HG03432 (cell line): ENCODE measurements around the gene ZNF655.
A peak's percentile ranks its signal among the peaks of the same experiment; 100 is the strongest.

Experiments used
- ATAC-seq: cut with Tn5 transposase; IDR thresholded peaks from one replicate; pipeline ENCODE4 v1.9.1; 2021; ENCODE audit warnings: mild to moderate bottlenecking, moderate library complexity; ENCODE audit not compliant: unreplicated experiment

ZNF655 gene

DNA sequence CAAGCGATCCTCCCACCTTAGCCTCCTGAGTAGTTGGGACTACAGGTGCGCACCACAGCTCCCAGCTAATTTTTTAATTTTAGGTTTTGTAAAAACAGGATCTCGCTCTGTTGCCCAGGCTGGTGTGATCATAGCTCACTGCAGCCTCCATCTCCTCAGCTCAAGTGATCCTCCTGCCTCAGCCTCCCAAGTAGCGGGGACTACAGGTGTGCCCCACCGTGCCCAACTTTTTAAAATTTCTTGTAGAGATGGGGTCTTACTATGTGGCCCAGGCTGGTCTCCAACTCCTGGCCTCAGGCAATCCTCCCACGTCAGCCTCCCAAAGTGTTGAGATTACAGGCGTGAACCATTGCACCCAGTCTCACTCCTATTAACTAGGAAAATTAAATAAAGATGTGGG, 47.1 kb downstream of the ZNF655 start:
- no peak for ATAC-seq

GRCh38 chr7:99606531-99606930, 48.1 kb downstream of the ZNF655 start:
- ATAC-seq: no peak

DNA sequence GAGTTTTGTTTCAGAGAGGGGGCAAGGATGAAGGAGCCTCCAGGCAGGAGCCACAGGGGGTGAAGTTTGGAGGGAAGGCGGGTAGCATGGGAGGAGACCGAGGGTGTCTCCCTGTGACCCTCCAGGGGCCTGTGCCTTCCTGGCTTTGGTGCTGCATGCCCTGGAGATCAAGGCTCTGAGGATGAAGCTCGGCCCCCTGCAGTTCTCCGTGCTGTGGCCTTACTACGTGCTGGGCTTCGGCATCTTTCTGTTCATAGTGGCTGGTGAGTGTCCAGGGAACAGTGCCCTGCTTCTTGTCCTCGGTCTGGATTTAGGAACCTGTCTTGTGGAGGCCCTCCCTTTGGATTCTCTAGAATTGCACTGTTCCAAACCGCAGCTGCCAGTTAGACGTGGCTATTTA, 49.1 kb downstream of the ZNF655 start:
- no peak for ATAC-seq

DNA sequence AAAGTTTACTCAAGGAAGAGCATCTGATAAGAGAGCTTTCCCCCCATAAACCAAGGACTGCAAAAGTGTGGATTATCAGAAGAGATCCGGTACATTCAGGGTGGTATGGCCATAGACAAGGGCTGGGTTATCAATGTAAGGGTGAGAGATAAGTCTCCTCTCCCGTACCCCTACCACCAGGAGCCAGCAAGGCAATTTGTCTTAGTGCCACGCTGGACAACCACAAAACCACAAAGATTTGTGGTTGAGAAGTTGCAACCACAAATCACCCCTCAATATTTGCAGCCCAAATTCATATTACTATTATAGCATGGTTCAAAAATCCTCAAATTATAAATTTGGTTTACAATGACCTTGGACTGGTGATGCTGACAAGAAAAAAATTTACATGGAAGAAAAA, 56.1 kb downstream of the ZNF655 start:
- ATAC-seq: no peak

- no peak for ATAC-seq
These were observed 57.5 kb downstream of the ZNF655 start for GRCh38 chr7:99615989-99616358.

GRCh38 chr7:99616359-99617191, 58.1 kb downstream of the ZNF655 start, which contains the start of gene ZSCAN25:
Gene ZSCAN25, plus strand, starts transcription at chr7:99616946. Its CDS starts 2,661 bp downstream, at chr7:99619607.
- ATAC-seq: peak; percentile 95

- no peak for ATAC-seq
These were observed 58.8 kb downstream of the ZNF655 start for GRCh38 chr7:99617192-99617781.

DNA sequence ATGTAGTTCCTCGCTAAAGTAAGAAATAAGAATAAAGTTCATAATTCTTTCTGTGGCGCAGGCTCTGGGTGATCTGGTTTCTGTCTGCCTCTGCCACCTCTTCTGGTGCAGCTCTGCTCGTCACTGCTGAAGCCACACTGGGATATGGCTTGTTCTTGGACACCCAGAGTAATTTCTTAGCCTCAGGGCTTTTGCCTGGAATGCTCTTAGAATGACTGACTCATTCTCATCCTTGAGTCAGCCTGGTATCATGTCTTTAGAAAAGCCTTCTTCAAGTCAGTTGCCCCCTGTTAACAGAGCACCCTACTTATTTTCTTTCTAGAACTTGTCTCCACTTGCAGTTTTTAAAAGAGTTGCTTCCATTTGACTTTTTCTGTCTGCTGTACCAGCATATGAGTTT, 60.3 kb downstream of the ZNF655 start:
- ATAC-seq: no peak

GRCh38 chr7:99619571-99620130, 61.2 kb downstream of the ZNF655 start:
- no peak for ATAC-seq

DNA sequence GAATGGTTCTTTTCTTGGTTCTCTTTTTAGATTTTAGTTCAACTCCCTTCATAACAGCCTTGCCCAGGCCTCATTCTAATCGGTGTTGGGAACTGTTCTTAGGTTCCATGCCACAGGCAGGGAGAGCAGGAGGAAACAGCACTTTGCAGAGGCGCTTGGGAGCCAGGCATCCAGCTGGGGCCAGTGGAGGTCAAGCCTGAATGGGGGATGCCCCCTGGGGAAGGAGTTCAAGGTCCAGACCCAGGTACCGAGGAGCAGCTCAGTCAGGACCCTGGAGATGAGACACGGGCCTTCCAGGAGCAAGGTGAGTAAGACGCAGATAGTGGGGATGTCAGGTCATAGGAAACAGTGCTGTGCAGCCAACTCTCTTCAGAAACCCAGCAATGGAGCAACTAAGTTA, 62.8 kb downstream of the ZNF655 start:
- ATAC-seq: no peak

- no peak for ATAC-seq
These were observed 64.2 kb downstream of the ZNF655 start for GRCh38 chr7:99622596-99622995.

DNA sequence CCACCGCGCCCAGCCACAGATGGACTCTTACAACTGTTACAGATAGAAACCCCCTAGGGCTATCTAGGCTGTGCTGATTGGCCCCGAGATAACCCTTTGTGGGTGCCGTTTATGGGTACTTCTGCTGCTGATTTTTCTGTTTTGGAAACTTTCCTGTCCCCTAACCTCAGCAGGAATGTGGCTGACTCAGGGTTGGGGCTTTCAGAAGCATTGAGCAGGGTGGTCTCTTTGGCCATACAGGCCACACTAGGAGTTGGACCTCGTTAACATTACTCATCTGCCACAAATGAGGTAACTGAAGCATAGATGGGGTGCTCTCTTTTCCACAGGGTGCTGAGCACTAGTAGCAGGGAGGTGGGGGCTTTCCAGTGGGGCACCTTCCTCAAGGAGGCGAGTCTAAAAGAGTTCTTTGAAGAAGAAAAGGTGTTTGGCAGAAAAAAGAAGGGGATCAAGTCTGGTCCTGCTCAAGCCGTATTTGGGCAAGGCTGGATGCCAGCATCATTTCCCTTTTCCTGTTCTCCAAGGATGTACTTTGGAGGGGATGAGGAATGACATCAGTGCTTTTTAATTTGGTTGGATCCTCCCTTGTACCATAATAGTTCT, 64.8 kb downstream of the ZNF655 start:
- no peak for ATAC-seq

DNA sequence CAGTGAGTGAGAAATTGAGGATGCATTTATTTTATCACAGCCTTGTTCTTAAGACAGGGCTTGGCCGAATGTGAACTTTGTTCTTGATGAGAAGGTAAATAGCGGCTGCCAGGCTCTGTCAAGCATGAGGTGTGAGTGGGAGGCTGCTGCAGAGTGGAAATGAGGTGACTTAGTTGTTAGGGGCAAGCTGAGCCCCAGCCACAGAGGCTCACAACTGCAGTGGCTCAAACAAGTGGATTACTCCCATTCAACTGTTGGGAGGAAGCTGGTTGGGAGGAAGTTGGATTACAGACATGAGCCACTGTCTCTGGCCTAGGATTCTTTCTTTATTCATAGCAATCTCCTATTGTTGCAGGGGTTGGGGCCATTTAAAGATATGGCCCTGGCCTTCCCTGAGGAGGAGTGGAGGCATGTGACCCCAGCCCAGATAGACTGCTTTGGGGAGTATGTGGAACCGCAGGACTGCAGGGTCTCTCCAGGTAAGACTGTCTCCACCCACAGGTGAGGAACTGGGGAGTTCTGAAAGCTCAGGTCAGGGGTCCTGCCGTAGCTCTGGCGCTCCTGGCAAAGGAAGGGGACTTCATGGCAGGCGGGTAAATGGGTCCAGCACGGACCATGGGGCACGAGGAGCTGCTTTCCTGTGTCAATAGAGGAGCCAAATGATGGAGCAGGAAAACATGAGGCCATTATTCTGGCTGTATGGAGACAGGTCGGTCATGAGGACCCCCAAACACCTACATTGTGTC, 65.4 kb downstream of the ZNF655 start:
- ATAC-seq: no peak

DNA sequence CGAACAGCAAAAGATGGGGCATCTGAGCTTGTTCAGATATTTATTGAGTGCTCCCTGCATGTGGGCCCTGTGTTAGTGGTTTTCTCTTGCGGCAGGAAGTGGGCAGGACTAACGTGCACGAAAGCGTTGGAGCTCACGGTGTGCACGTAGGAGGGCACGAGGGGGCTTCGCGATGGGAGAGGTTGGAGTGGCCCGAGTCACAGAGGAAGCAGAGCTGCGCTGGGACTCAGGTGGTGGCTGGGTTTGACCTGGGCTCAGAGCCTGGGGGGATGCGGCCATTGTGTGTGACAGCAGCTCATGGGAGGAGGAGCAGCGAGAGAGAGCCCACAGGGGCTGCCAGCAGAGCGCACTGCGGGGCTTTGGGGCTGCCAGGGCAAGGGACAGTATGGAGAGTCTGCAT, 66.0 kb downstream of the ZNF655 start:
- no peak for ATAC-seq

- ATAC-seq: no peak
These were observed 66.9 kb downstream of the ZNF655 start for GRCh38 chr7:99625321-99625720.

- ATAC-seq: no peak
These were observed 67.5 kb downstream of the ZNF655 start for GRCh38 chr7:99625961-99626360.
